Measurements from ENCODE around the gene RNF183.

GRCh38 chr9:113345190-113345589 is 42.0 kb upstream of the RNF183 start:
- TF ChIP-seq POLR2AphosphoS5 (IDR thresholded peaks at IDR 0.05; ENCODE audit: low read depth, low read length) (no peak), CHD2 (IDR thresholded peaks at IDR 0.05; ENCODE audit: low read length, partially characterized antibody) (no peak), PBX3 (IDR thresholded peaks at IDR 0.05) (no peak), CTCF (IDR thresholded peaks at IDR 0.05) (no peak), FOXM1 (IDR thresholded peaks at IDR 0.05; ENCODE audit: low read depth) (no peak), RFX5 (IDR thresholded peaks at IDR 0.05; ENCODE audit: low read length) (no peak), USF2 (IDR thresholded peaks at IDR 0.05; ENCODE audit: borderline replicate concordance, low read depth, low read length) (no peak), TAF1 (IDR thresholded peaks at IDR 0.05; ENCODE audit: borderline replicate concordance, low read depth, low read length) (no peak), TEAD4 (IDR thresholded peaks at IDR 0.05; ENCODE audit: borderline replicate concordance, insufficient read depth) (no peak), SIN3A (IDR thresholded peaks at IDR 0.05; ENCODE audit: borderline replicate concordance, low read depth, low read length) (no peak), SMC3 (IDR thresholded peaks at IDR 0.05; ENCODE audit: low read depth, low read length) (no peak), RXRA (IDR thresholded peaks at IDR 0.05; ENCODE audit: borderline replicate concordance, low read depth) (no peak), NFIC (IDR thresholded peaks at IDR 0.05; ENCODE audit: borderline replicate concordance) (no peak)
- TF ChIP-seq, protein P1, sequence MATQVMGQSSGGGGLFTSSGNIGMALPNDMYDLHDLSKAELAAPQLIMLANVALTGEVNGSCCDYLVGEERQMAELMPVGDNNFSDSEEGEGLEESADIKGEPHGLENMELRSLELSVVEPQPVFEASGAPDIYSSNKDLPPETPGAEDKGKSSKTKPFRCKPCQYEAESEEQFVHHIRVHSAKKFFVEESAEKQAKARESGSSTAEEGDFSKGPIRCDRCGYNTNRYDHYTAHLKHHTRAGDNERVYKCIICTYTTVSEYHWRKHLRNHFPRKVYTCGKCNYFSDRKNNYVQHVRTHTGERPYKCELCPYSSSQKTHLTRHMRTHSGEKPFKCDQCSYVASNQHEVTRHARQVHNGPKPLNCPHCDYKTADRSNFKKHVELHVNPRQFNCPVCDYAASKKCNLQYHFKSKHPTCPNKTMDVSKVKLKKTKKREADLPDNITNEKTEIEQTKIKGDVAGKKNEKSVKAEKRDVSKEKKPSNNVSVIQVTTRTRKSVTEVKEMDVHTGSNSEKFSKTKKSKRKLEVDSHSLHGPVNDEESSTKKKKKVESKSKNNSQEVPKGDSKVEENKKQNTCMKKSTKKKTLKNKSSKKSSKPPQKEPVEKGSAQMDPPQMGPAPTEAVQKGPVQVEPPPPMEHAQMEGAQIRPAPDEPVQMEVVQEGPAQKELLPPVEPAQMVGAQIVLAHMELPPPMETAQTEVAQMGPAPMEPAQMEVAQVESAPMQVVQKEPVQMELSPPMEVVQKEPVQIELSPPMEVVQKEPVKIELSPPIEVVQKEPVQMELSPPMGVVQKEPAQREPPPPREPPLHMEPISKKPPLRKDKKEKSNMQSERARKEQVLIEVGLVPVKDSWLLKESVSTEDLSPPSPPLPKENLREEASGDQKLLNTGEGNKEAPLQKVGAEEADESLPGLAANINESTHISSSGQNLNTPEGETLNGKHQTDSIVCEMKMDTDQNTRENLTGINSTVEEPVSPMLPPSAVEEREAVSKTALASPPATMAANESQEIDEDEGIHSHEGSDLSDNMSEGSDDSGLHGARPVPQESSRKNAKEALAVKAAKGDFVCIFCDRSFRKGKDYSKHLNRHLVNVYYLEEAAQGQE (IDR thresholded peaks at IDR 0.05; ENCODE audit: low read depth, low read length) = no peak

All from SK-N-SH (cell line).